Ascending aorta (tissue), 2 donors: Measurements from ENCODE around the gene PDIA5. TPM values are rescaled to one million over a fixed set of nuclear protein-coding genes. Genes with fewer than 3 reads are reported as not detected.

Source experiments
- DNase-seq, 2 donors: peaks; one replicate each; pipeline ENCODE4 v3.0.0-alpha.2; 2019; ENCODE audit warnings: low spot score in 2 of 2
- H3K27ac ChIP-seq, 2 donors: fragments of 200-600 bp; sonication (generic); one replicate each; pipeline ENCODE4 v1.5.1; 2016 to 2017; ENCODE audit warnings: mild to moderate bottlenecking in 1 of 2
- H3K27me3 ChIP-seq: fragments of 200-600 bp; sonication (generic); one replicate; pipeline ENCODE4 v1.5.1; 2017
- H3K36me3 ChIP-seq, 2 donors: fragments of 200-600 bp; sonication (generic); one replicate each; pipeline ENCODE4 v1.5.1; 2016
- H3K4me1 ChIP-seq, 2 donors: fragments of 200-600 bp; sonication (generic); one replicate each; pipeline ENCODE4 v1.5.1; 2016 to 2017; ENCODE audit warnings: mild to moderate bottlenecking in 1 of 2
- H3K4me3 ChIP-seq, 2 donors: fragments of 200-600 bp; sonication (generic); one replicate each; pipeline ENCODE4 v1.5.1; 2016 to 2017; ENCODE audit warnings: mild to moderate bottlenecking in 1 of 2
- H3K9me3 ChIP-seq, 2 donors: fragments of 200-600 bp; sonication (generic); one replicate each; pipeline ENCODE4 v1.5.1; 2016
- CTCF ChIP-seq, 3 experiments: fragments of 200-600 bp in 2 of 3; fragments of 450-650 bp in 1 of 3; sonication (generic) in 2 of 3; IDR thresholded peaks; one replicate each; pipeline ENCODE4 v1.5.1; 2016 to 2019; ENCODE audit warnings: antibody characterized with exemption in 3 of 3, mild to moderate bottlenecking in 1 of 3, moderate library complexity in 1 of 3
- intact Hi-C: fragments of 100-400 bp; cut with DNase I; formaldehyde crosslinking; loops from one replicate; pipeline ENCODE4 v1.15.1; 2023
- total RNA-seq: library from RNA; depleted of rRNA; stranded (reverse); fragments of >200 nt; gene quantifications from one replicate; pipeline ENCODE4 v1.1.0, GENCODE V29; 2016

PDIA5 gene
- total RNA-seq, 1 donor from 2014 or later, result 21.3 TPM

- no peak overlapping the region for H3K4me3 ChIP-seq
- intact Hi-C loops, result no loop called here
- no peaks in the 10 kb centered on the region for H3K9me3 ChIP-seq
- no peak overlapping the region for H3K27ac ChIP-seq
- no peaks in the 10 kb centered on the region for H3K27me3 ChIP-seq
- DNase-seq, result no peak
- no peaks in the 10 kb centered on the region for H3K4me1 ChIP-seq
- H3K36me3 ChIP-seq, result peaks cover 30 to 53% of the 10 kb centered on the region in 2 donors
- no peak for TF ChIP-seq CTCF (IDR thresholded peaks at IDR 0.05)
These were observed 94.3 kb downstream of the PDIA5 start for GRCh38 chr3:123161167-123161566.

- no peaks in the 10 kb centered on the region for H3K27me3 ChIP-seq
- H3K9me3 ChIP-seq, result no peaks in the 10 kb centered on the region
- no peak for TF ChIP-seq CTCF (IDR thresholded peaks at IDR 0.05)
- no peak overlapping the region for H3K4me3 ChIP-seq
- no peaks in the 10 kb centered on the region for H3K4me1 ChIP-seq
- H3K27ac ChIP-seq, result no peak overlapping the region
- intact Hi-C loops, result no loop called here
- DNase-seq, result no peak
- peaks cover 30 to 48% of the 10 kb centered on the region in 2 donors for H3K36me3 ChIP-seq
These were observed 96.3 kb downstream of the PDIA5 start for GRCh38 chr3:123163141-123163540.

- DNase-seq, result no peak
- H3K36me3 ChIP-seq, result peaks cover 26 to 41% of the 10 kb centered on the region in 2 donors
- intact Hi-C loops, result no loop called here
- H3K9me3 ChIP-seq, result no peaks in the 10 kb centered on the region
- no peak overlapping the region for H3K4me3 ChIP-seq
- no peak overlapping the region for H3K27ac ChIP-seq
- H3K27me3 ChIP-seq, result no peaks in the 10 kb centered on the region
- TF ChIP-seq CTCF (IDR thresholded peaks at IDR 0.05), result no peak
- H3K4me1 ChIP-seq, result no peaks in the 10 kb centered on the region
These were observed 98.3 kb downstream of the PDIA5 start for GRCh38 chr3:123165163-123165562.

- Histone ChIP-seq H3K4me3 (no peak overlapping the region), H3K36me3 (peaks cover 15 to 18% of the 10 kb centered on the region in 2 donors), H3K4me1 (no peaks in the 10 kb centered on the region), H3K27ac (no peak overlapping the region), H3K9me3 (no peaks in the 10 kb centered on the region), H3K27me3 (no peaks in the 10 kb centered on the region)
- intact Hi-C loops, result no loop called here
- no peak for TF ChIP-seq CTCF (IDR thresholded peaks at IDR 0.05)
- no peak for DNase-seq
These were observed 100.9 kb downstream of the PDIA5 start for GRCh38 chr3:123167686-123168085.

GRCh38 chr3:123168122-123168521, 101.3 kb downstream of the PDIA5 start:
- Histone ChIP-seq H3K27ac (no peak overlapping the region), H3K4me1 (no peaks in the 10 kb centered on the region), H3K9me3 (no peaks in the 10 kb centered on the region), H3K36me3 (peaks cover 14 to 15% of the 10 kb centered on the region in 2 donors), H3K4me3 (no peak overlapping the region), H3K27me3 (no peaks in the 10 kb centered on the region)
- no peak for DNase-seq
- intact Hi-C loops, result no loop called here
- TF ChIP-seq CTCF (IDR thresholded peaks at IDR 0.05), result no peak

- no peak for DNase-seq
These were observed 101.8 kb downstream of the PDIA5 start for GRCh38 chr3:123168605-123169004.

More at GRCh38 chr3:123168605-123169004, 101.8 kb downstream of the PDIA5 start:
- Histone ChIP-seq H3K27ac (no peak overlapping the region), H3K27me3 (no peaks in the 10 kb centered on the region), H3K36me3 (peaks cover 12 to 14% of the 10 kb centered on the region in 2 donors), H3K4me1 (no peaks in the 10 kb centered on the region), H3K9me3 (no peaks in the 10 kb centered on the region), H3K4me3 (no peak overlapping the region)
- no peak for TF ChIP-seq CTCF (IDR thresholded peaks at IDR 0.05)
- intact Hi-C loops, result no loop called here
